ENCODE measurements around the gene TBX3. TPM values are rescaled to one million over a fixed set of nuclear protein-coding genes. Genes with fewer than 3 reads are reported as not detected.
"Not testable (repeated sequence)": the region's sequence is repeated elsewhere in the genome, so short reads cannot be mapped to it uniquely, and the experiment has no call there.

TBX3 gene
- total RNA-seq, result 55.1 TPM

GRCh38 chr12:114684098-114684869, at the start of gene TBX3:
Gene TBX3 (minus strand): TSS chr12:114684175. CDS start chr12:114683200, 975 bp downstream.
- DNase-seq, result peak; percentile 99

DNA sequence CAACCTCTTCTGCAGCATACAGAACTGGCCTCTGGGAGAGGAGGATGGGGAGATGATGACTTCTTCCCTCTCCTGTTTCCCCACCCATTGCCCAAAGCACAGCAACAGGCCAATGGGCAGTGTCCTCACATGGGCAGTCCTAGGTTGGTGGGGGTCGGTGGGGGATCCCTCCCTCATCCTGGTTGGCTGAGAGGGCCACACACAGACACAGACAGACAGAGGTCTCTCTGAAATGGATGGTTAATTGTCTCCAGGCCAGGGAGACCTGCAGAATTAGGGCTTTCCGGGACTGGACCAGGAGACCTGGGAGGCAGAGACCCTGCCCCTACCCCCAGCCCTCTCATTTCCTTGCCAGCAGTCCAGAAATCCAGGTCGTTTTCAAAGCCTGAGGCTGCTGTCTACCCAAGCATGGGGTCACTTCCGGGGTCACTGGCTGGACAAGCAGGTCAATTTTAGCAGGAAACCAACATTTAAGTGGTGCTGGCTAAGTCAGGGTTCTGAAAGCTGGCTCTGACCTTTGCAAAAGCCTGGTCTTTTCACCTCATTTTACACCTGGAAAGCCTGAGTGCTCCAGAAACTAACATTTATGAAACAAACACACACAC, 48.6 kb upstream of the TBX3 start:
- DNase-seq, result no peak

DNA sequence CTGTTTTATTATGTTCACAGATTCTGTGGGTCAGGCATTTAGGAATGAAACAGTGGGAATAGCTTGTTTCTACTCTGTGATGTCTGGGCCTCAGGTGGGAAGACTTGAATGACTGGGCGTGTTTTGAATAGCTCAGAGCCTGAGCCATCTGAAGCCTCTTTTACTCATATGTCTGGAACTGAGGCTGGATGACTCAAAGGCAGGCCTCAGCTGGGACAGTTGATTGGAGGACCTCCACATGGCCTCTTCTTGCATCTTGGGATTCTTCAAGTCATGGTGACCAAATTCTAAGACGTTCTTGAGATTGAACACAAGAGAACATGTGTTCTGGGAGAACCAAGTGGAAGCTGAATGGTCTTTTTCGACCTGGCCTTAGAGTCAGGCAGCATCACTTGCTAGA, 45.8 kb upstream of the TBX3 start:
- no peak for DNase-seq

DNA sequence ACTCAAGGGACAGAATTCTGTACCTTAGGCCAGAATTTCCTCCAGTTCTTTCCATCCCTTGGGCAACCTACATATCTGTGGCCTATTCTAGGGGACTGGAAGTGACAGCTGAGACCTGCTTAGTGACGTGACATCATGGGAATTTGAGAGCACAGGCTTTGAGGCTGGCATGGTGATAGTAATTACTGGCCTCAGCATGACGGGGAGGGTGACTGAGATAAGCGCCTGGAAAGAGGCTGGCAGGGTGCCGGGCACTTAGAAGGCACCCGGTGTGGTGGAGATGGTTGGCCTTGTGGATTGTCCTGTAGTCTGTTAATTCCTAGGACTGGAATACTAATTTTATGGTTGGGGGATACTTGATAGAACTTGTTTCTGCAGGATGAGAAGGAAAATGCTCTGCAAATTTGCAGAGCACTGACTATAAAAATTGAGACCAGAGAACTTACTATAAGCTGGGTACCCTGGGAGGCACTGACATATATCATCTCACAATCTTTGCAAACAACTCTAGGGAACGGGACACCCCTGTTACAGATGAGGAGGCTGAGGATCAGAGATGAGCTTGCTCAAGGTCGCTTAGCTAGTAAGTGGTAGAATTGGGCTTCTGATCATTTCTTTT, 42.2 kb upstream of the TBX3 start:
- peak; percentile 88 for DNase-seq

GRCh38 chr12:114722176-114722575, 38.2 kb upstream of the TBX3 start:
- DNase-seq, result not testable (repeated sequence)

DNA sequence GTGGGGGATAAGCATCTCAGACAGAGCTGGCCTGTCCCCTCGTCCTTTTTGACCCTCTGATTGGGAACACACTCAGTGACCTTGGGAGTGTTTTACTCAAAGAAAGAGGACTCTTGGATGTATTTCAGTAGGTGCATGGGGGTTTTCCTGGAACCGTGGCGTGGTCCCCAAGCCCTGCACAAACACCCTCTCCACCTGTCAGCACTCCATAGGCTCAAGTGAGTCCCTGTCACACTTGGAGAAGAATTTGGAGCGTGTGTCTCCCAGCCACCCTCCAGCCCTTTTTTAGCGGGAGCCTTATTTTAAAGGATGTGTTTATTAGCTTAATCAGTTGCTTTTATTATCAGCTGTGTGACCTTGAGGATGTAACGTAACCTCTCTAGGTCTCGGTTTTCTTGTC, 37.3 kb upstream of the TBX3 start:
- no peak for DNase-seq

- no peak for DNase-seq
These were observed 29.7 kb upstream of the TBX3 start for GRCh38 chr12:114713466-114714215.

GRCh38 chr12:114711689-114712152, 27.7 kb upstream of the TBX3 start:
- DNase-seq, result no peak

- DNase-seq, result no peak
These were observed 26.2 kb upstream of the TBX3 start for GRCh38 chr12:114710151-114710550.

DNA sequence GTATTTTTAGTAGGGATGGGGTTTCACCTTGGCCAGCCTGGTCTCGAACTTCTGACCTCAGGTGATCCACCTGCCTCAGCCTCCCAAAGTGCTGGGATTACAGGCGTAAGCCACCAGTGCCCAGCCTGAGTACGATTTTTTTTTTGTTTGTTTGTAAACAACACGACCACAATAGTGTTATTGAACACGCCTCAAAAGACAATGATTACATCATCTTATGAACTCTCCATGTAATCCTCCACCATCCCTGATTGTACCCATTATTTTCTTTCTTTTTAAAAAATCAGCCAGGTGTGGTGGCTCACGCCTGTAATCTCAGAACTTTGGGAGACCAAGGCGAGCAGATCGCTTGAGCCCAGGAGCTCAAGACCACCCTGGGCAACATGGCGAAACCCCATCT, 25.1 kb upstream of the TBX3 start:
- no peak for DNase-seq

DNA sequence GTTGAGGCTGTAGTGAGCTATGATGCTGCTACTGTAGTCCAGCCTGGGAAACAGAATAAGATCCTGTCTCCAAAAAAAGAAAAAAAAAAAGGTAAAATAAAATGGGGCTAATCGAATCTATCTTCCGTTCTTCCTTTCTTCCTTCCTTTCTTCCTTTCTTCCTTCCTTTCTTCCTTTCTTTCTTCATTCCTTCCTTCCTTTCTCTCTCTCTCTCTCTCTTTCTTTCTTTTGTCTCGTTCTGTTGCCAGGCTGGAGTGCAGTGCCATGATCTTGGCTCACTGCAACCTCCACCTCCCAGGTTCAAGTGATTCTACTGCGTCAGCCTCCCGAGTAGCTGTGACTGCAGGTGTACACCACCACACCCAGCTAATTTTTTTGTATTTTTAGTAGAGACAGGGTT, 24.6 kb upstream of the TBX3 start:
- DNase-seq, result not testable (repeated sequence)

DNA sequence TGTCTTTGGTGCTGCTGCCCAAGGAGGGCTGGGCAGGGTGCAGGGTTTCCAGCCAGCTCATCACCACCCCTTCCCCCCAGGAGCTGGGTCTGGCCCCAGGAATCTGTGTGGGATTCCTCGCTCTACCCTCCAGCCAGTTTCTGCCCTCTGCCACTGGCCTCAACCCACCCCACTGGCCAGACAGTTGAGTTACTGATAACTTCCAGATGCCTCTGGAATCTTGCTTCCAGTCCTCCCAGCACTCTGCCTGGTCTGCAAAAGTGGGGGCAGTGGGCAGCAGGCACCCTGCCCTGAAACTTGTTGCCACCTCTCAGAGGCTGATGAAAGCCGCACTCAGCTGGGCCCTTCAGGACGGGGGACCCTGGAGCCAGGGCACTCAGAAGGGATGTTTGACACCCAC, 20.1 kb upstream of the TBX3 start:
- DNase-seq, result no peak

GRCh38 chr12:114703060-114703493, 19.1 kb upstream of the TBX3 start:
- DNase-seq, result no peak

GRCh38 chr12:114702462-114702861, 18.5 kb upstream of the TBX3 start:
- no peak for DNase-seq

- DNase-seq, result no peak
These were observed 17.6 kb upstream of the TBX3 start for GRCh38 chr12:114701553-114701952.

- DNase-seq, result no peak
These were observed 17.1 kb upstream of the TBX3 start for GRCh38 chr12:114701104-114701414.

DNA sequence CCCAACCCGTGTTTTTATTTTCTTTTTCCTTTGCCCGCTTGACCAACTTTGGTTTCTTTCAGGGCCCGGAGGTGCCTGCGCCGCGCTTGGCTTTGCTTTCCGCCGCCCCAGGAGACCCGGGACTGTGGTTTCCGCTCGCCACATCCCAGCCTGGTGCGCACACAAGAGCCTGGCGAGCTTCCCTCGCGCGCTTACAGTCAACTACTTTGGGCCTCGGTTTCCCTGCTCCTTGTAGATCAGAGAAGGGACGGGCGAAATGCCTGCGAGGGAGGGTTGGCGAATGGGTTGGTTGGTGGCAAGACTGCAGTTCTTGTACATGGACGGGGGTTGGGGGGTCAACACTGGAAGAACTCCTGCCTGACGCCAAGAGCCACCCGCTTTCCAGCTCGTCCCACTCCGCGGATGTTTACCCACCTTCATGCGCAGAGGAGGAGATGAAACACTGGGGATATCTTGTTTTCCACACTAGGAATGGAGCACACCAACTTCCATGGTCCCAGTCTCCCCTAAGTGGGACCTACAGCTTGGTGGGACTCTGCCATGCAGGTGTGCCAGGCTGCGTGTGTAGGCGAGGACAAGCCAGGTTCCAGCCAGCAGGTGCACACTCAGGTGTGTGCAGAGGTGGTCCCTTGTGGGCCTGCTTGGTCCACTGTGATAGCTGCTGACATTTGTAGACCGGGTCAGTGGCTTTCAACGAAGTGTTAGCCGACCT, 16.6 kb upstream of the TBX3 start:
- DNase-seq, result no peak

GRCh38 chr12:114698566-114699163, 14.7 kb upstream of the TBX3 start:
- no peak for DNase-seq

DNA sequence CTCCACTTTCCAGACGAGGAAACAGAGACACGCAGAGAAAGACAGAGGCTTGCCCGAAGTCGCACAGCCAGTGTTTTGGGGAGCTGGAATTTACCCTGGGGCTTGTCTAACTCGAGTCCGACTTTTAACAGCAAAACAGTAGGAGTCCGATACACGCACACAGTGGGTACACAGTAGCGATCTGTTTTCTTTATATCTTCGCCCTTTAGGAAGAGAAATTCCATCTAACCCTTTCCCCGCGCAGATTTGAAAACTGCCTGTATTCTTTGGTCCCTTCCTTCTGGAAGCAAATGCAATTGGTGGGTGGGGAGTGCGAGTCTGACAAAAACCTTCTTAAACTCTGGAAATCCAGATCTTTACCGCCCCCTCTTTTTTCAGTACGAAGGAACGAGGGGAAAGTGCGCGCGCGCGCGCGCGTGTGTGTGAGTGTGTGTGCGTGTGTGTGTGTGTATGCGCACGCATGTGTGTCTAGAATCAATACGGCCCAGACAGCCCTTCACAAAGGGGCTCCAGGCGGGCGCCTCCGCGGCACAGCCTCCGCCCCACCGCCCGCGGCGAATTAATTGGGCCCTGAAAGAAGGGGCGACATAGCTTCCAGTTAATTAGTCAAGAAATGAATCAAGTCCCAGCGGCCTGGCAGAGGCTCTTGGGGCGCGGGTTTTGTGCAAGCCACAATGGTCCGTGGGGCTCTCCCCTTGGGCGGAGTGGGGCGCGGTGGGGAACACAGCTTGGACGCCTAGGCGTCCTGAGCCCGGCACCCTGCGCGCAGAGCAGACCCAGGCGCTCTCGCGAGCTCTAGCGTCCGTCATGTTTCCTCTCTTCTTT, 14.0 kb upstream of the TBX3 start:
- DNase-seq, result peak; percentile 55

GRCh38 chr12:114697243-114697716, 13.3 kb upstream of the TBX3 start:
- DNase-seq, result no peak

Measured in tongue (tissue), 2 donors.